ENCODE measurements around the gene AMY1C.
"Not testable (repeated sequence)": the region's sequence is repeated elsewhere in the genome, so short reads cannot be mapped to it uniquely, and the experiment has no call there.

DNA sequence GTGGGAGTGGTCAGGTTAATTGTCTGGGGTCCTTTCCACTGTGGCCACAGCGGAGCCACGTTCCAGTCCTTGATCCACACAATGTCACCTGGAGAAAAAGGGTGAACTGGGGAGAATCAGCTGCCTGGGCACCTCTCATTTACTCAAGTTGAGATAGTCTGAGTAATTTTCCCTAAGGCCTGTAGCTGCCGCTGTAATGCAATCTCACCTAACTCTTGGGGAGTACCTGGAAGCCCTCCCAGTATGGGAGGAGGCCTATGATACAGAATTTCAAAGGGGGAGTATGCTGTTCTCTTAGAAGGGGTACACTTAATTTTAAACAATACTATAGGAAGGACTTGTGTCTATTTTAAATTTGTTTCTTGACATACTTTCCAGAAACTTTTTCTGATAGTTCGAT lies 5.2 kb upstream of the AMY1C start:
- TF ChIP-seq, protein P1, sequence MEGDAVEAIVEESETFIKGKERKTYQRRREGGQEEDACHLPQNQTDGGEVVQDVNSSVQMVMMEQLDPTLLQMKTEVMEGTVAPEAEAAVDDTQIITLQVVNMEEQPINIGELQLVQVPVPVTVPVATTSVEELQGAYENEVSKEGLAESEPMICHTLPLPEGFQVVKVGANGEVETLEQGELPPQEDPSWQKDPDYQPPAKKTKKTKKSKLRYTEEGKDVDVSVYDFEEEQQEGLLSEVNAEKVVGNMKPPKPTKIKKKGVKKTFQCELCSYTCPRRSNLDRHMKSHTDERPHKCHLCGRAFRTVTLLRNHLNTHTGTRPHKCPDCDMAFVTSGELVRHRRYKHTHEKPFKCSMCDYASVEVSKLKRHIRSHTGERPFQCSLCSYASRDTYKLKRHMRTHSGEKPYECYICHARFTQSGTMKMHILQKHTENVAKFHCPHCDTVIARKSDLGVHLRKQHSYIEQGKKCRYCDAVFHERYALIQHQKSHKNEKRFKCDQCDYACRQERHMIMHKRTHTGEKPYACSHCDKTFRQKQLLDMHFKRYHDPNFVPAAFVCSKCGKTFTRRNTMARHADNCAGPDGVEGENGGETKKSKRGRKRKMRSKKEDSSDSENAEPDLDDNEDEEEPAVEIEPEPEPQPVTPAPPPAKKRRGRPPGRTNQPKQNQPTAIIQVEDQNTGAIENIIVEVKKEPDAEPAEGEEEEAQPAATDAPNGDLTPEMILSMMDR (IDR thresholded peaks at IDR 0.05; ENCODE audit: control extremely low read depth in 1 of 3, insufficient read depth in 1 of 3, low read depth in 1 of 3, low read length in 3 of 3) = not testable (repeated sequence)
- TF ChIP-seq JUND (IDR thresholded peaks at IDR 0.05; ENCODE audit: low read length); SRF (IDR thresholded peaks at IDR 0.05; ENCODE audit: low read depth, low read length); CHD7 (IDR thresholded peaks at IDR 0.05; ENCODE audit: insufficient replicate concordance, low read length); EGR1 (IDR thresholded peaks at IDR 0.05; ENCODE audit: borderline replicate concordance, low read depth, low read length); BRCA1 (IDR thresholded peaks at IDR 0.05; ENCODE audit: low read depth, low read length); KDM5A (IDR thresholded peaks at IDR 0.05; ENCODE audit: low read length): not testable (repeated sequence)

All from H1 (cell line).